Left ventricle myocardium inferior (tissue), 1 donor: ENCODE results near the gene ETF1. TPM values are rescaled to one million over a fixed set of nuclear protein-coding genes. Genes with fewer than 3 reads are reported as not detected.

ENCODE experiments used
- DNase-seq: peaks from one replicate; pipeline ENCODE4 v3.0.0-alpha.2; 2020
- H3K27ac ChIP-seq: fragments of 200-600 bp; replicated peaks from 2 replicates; pipeline ENCODE4 v1.8.0; 2021
- H3K27me3 ChIP-seq: fragments of 200-600 bp; 2 replicates; pipeline ENCODE4 v1.8.0; 2021; ENCODE audit warnings: low read depth
- H3K36me3 ChIP-seq: fragments of 200-600 bp; 2 replicates; pipeline ENCODE4 v1.8.0; 2021
- H3K4me1 ChIP-seq: fragments of 200-600 bp; 2 replicates; pipeline ENCODE4 v1.8.0; 2021
- H3K4me3 ChIP-seq: fragments of 200-600 bp; 2 replicates; pipeline ENCODE4 v1.8.0; 2021; ENCODE audit warnings: mild to moderate bottlenecking, moderate library complexity
- H3K9me3 ChIP-seq: fragments of 200-600 bp; replicated peaks from 2 replicates; pipeline ENCODE4 v1.8.0; 2021
- CTCF ChIP-seq: fragments of 200-600 bp; IDR thresholded peaks from 2 replicates; pipeline ENCODE4 v1.8.0; 2021; ENCODE audit warnings: antibody characterized with exemption, mild to moderate bottlenecking, borderline replicate concordance
- intact Hi-C: fragments of 100-400 bp; cut with micrococcal nuclease; formaldehyde crosslinking; loops from one replicate; pipeline ENCODE4 v1.11.0; 2022
- total RNA-seq: library from RNA; stranded (reverse); fragmentation: NEBNext Ultra II Directional; extraction: Animal tissue kit (Norgen Biotek cat#: 25700); gene quantifications from one replicate; pipeline ENCODE4 v1.2.1, GENCODE V29; 2021
- donor health status: DM: no; HTN: yes; CAD: no; lungs with severe emphysema.

The ETF1 gene
- total RNA-seq, 1 donor from 2014 or later, result 80.8 TPM

GRCh38 chr5:138463419-138464007 lies 79.5 kb downstream of the ETF1 start:
- peak overlapping the region; percentile 99 for H3K27ac ChIP-seq
- no peak for TF ChIP-seq CTCF
- intact Hi-C loops, result no loop called here
- H3K36me3 ChIP-seq, result no peaks in the 10 kb centered on the region
- DNase-seq, result no peak
- no peaks in the 10 kb centered on the region for H3K9me3 ChIP-seq
- H3K27me3 ChIP-seq, result no peaks in the 10 kb centered on the region
- peak overlapping the region; percentile 91 for H3K4me3 ChIP-seq
- peaks cover 79% of the 10 kb centered on the region for H3K4me1 ChIP-seq

GRCh38 chr5:138461343-138462125 lies 81.5 kb downstream of the ETF1 start:
- no peak overlapping the region for H3K4me3 ChIP-seq
- H3K36me3 ChIP-seq, result no peaks in the 10 kb centered on the region
- DNase-seq, result no peak
- no peaks in the 10 kb centered on the region for H3K27me3 ChIP-seq
- peak overlapping the region; percentile 36 for H3K27ac ChIP-seq
- no peak for TF ChIP-seq CTCF
- peaks cover 76% of the 10 kb centered on the region for H3K4me1 ChIP-seq
- no peaks in the 10 kb centered on the region for H3K9me3 ChIP-seq
- intact Hi-C loops, result no loop called here

- Histone ChIP-seq H3K27me3 (no peaks in the 10 kb centered on the region), H3K4me1 (peaks cover 65% of the 10 kb centered on the region), H3K36me3 (no peaks in the 10 kb centered on the region), H3K27ac (no peak overlapping the region), H3K9me3 (no peaks in the 10 kb centered on the region), H3K4me3 (no peak overlapping the region)
- intact Hi-C loops, result no loop called here
- DNase-seq, result no peak
- TF ChIP-seq CTCF, result no peak
Observed at GRCh38 chr5:138460032-138460693, 82.9 kb downstream of the ETF1 start.

- no peaks in the 10 kb centered on the region for H3K9me3 ChIP-seq
- DNase-seq, result no peak
- no peaks in the 10 kb centered on the region for H3K36me3 ChIP-seq
- intact Hi-C loops, result loop anchor here (5.0 kb wide), 1 partner anchor 43 kb away; no protein-coding TSS in a partner anchor
- no peak overlapping the region for H3K4me3 ChIP-seq
- no peak overlapping the region for H3K27ac ChIP-seq
- no peak for TF ChIP-seq CTCF
- no peaks in the 10 kb centered on the region for H3K27me3 ChIP-seq
- H3K4me1 ChIP-seq, result peaks cover 62% of the 10 kb centered on the region
Observed at GRCh38 chr5:138459311-138459933, 83.6 kb downstream of the ETF1 start.

- no peak for DNase-seq
- intact Hi-C loops, result loop anchor here (5.0 kb wide), 1 partner anchor 43 kb away; no protein-coding TSS in a partner anchor
- Histone ChIP-seq H3K27ac (peak overlapping the region; percentile 53), H3K4me3 (no peak overlapping the region), H3K4me1 (peaks cover 59% of the 10 kb centered on the region), H3K36me3 (no peaks in the 10 kb centered on the region), H3K9me3 (no peaks in the 10 kb centered on the region), H3K27me3 (no peaks in the 10 kb centered on the region)
- no peak for TF ChIP-seq CTCF
Observed at GRCh38 chr5:138458856-138459255, 84.2 kb downstream of the ETF1 start.
